Measurements from ENCODE around the gene GRPEL2. TPM values are rescaled to one million over a fixed set of nuclear protein-coding genes. Genes with fewer than 3 reads are reported as not detected.

GRPEL2 gene
- total RNA-seq, 4 donors from 2014 or later = 6.6 to 12.4 (median 10.2) TPM

DNA sequence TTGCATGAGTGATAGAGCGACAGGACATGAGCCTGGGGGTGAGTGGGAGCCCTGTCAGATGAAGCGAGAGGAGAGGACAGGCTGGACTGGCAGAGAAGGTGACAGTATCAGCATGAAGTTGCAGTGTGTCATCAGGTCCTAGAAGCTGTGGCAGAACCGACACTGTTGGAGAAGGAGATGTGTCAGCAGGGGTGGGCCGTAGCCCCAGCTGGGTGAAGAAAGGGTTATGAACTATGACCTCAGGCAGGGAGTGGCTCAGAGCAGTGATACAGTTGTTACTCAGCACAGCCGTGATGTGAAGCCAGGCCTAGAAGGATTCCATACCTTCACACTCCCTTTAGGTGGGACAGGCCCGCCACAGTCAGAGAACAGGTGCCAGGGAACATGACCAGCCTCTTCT is 20.1 kb downstream of the GRPEL2 start:
- WGBS, 2 donors = 88 to 90% methylated on average over 6 of the region's 6 CpGs
- H3K4me3 ChIP-seq (ENCODE audit: low read depth, poor library complexity, severe bottlenecking) = no peak overlapping the region
- intact Hi-C loops (cut with DNase I; ENCODE audit: low total_unique reads) = no loop called here
- DNase-seq (ENCODE audit: low spot score in 2 of 2) = peak in 1 of 2 donors; percentile 76
- TF ChIP-seq POLR2A (IDR thresholded peaks at IDR 0.05) (no peak), CTCF (IDR thresholded peaks at IDR 0.05) (no peak)

DNA sequence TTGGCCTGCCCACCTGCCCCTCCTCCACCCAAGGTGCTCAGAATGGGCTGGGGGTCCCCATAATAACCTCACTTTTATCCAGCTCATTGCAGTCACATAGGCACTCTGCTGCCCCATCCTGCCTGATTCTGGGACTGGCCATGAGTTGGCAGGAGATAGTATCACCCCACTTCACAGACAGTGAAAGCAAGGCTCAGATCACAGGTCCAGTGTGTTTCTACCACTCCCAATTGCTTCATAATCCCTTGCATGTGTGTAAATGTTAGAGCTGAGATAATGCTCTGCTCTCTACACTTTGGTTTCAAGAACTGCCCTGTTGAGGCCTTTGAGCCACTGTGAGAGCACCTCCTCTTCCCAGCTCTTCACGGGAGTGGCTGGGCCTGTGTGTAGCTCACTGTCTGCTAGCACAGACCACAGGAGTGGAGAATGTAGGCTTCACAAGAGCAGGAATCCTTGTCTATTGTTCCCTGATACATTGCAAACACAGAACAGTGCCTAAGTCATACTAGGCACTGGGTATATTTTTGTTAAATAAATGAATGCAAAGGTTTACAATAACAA is 20.9 kb downstream of the GRPEL2 start:
- TF ChIP-seq POLR2A (IDR thresholded peaks at IDR 0.05) (no peak), CTCF (IDR thresholded peaks at IDR 0.05) (no peak)
- WGBS, 2 donors = 77 to 100% methylated on average over 1 of the region's 1 CpG
- peak in 1 of 2 donors; percentile 13 for DNase-seq (ENCODE audit: low spot score in 2 of 2)
- H3K4me3 ChIP-seq (ENCODE audit: low read depth, poor library complexity, severe bottlenecking) = no peak overlapping the region
- intact Hi-C loops (cut with DNase I; ENCODE audit: low total_unique reads) = no loop called here

DNA sequence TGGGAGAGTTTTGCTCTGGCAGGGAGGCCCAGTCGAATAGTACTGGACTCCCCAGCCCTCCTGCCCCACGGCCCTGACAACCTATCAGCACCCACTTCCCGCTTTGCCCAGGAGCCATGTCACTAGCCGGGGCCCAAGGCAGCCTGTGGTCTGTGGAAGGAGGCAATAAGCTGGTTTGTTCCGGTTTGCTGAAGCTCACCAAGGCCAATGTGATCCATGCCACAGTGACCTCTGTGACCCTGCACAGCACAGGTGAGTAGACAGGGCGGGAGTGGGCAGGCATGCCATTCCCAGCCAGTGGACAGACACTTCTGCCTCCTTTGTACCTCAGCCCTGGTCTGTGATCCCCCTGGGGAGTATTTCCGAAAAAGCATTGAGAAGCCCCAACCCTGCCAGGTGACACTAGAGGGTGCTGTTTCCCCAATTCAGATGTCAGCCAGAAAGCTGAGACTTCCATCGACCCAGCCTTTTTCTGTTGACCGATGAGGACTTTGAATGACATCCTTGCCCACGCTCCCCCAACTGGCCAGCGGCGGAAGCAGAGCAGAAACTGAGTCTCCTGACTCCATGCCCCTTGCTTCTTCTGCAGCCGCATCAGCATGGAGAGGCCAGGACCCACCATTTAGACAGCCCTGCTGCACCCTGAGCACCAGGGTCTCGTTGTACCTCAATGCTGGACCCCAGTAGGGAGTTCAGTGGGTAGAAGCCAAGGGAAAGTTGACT is 22.1 kb downstream of the GRPEL2 start:
- H3K4me3 ChIP-seq (ENCODE audit: low read depth, poor library complexity, severe bottlenecking) = no peak overlapping the region
- peak in 1 of 2 donors; percentile 85 for DNase-seq (ENCODE audit: low spot score in 2 of 2)
- WGBS, 2 donors = 43 to 45% methylated on average over 14 of the region's 14 CpGs
- TF ChIP-seq POLR2A (IDR thresholded peaks at IDR 0.05) (no peak), CTCF (IDR thresholded peaks at IDR 0.05) (peak in 1 of 3 donors; percentile 14)
- intact Hi-C loops (cut with DNase I; ENCODE audit: low total_unique reads) = no loop called here

- H3K4me3 ChIP-seq (ENCODE audit: low read depth, poor library complexity, severe bottlenecking) = no peak overlapping the region
- DNase-seq (ENCODE audit: low spot score in 2 of 2) = peak in 1 of 2 donors; percentile 83
- TF ChIP-seq CTCF (IDR thresholded peaks at IDR 0.05) (no peak), POLR2A (IDR thresholded peaks at IDR 0.05) (no peak)
- intact Hi-C loops (cut with DNase I; ENCODE audit: low total_unique reads) = no loop called here
- WGBS, 2 donors = 88 to 92% methylated on average over 22 of the region's 22 CpGs
Observed at GRCh38 chr5:149367972-149368645, 22.8 kb downstream of the GRPEL2 start.

- intact Hi-C loops (cut with DNase I; ENCODE audit: low total_unique reads) = loop anchor here (5.0 kb wide), 1 partner anchor 54 kb away; no protein-coding TSS in a partner anchor
- WGBS, 2 donors = 67 to 73% methylated on average over 2 of the region's 2 CpGs
Observed at GRCh38 chr5:149370878-149371277, 25.6 kb downstream of the GRPEL2 start.

More at GRCh38 chr5:149370878-149371277, 25.6 kb downstream of the GRPEL2 start:
- TF ChIP-seq POLR2A (IDR thresholded peaks at IDR 0.05) (no peak), CTCF (IDR thresholded peaks at IDR 0.05) (no peak)
- DNase-seq (ENCODE audit: low spot score in 2 of 2) = peak in 1 of 2 donors; percentile 62
- H3K4me3 ChIP-seq (ENCODE audit: low read depth, poor library complexity, severe bottlenecking) = no peak overlapping the region
